Stimulated activated memory B cell treated with anti-CD40 and anti-IgM and Interleukin-4, amounts not matched to agents 10 μg/mL and 1 μg/mL and 100 μg/mL, for 72 hours (primary cell): Measurements from ENCODE around the gene SP4.
A peak's percentile ranks its signal among the peaks of the same experiment; 100 is the strongest.
"Not testable (repeated sequence)": the region's sequence is repeated elsewhere in the genome, so short reads cannot be mapped to it uniquely, and the experiment has no call there.

Source experiments
- ATAC-seq: fragments of 150-1000 bp; cut with Tn5 transposase; 2 replicates; pipeline ENCODE4 v1.10.0; 2021
- H3K27ac Mint-ChIP-seq: one replicate; pipeline ENCODE4 v1.8.0; 2022; ENCODE audit warnings: mild to moderate bottlenecking, mixed read lengths
- H3K27me3 Mint-ChIP-seq: one replicate; pipeline ENCODE4 v1.8.0; 2022; ENCODE audit warnings: mixed read lengths
- H3K36me3 Mint-ChIP-seq: one replicate; pipeline ENCODE4 v1.8.0; 2022; ENCODE audit warnings: mixed read lengths
- H3K4me1 Mint-ChIP-seq: one replicate; pipeline ENCODE4 v1.8.0; 2022; ENCODE audit warnings: mixed read lengths
- H3K4me3 Mint-ChIP-seq: one replicate; pipeline ENCODE4 v1.8.0; 2022; ENCODE audit warnings: mild to moderate bottlenecking, moderate library complexity, mixed read lengths
- H3K9me3 Mint-ChIP-seq: one replicate; pipeline ENCODE4 v1.8.0; 2022; ENCODE audit warnings: mixed read lengths

Gene SP4

GRCh38 chr7:21536445-21537118 is 108.7 kb downstream of the SP4 start:
- H3K9me3 Mint-ChIP-seq, H3K27ac Mint-ChIP-seq, H3K36me3 Mint-ChIP-seq, H3K4me3 Mint-ChIP-seq, ATAC-seq, H3K4me1 Mint-ChIP-seq: not testable (repeated sequence)
- H3K27me3 Mint-ChIP-seq: peaks cover 42% of the 10 kb centered on the region

GRCh38 chr7:21538936-21539495 is 111.1 kb downstream of the SP4 start:
- peaks cover 51% of the 10 kb centered on the region for H3K27me3 Mint-ChIP-seq
- H3K4me1 Mint-ChIP-seq: peaks cover 8% of the 10 kb centered on the region
- no peak for ATAC-seq
- no peak overlapping the region for H3K4me3 Mint-ChIP-seq
- no peaks in the 10 kb centered on the region for H3K9me3 Mint-ChIP-seq
- no peaks in the 10 kb centered on the region for H3K36me3 Mint-ChIP-seq
- no peak overlapping the region for H3K27ac Mint-ChIP-seq

GRCh38 chr7:21542891-21543527 is 115.1 kb downstream of the SP4 start, which contains the start of gene DNAH11:
Gene DNAH11, plus strand, starts transcription at chr7:21543039. Its CDS starts 207 bp downstream, at chr7:21543246.
- H3K9me3 Mint-ChIP-seq: no peaks in the 10 kb centered on the region
- H3K27ac Mint-ChIP-seq: no peak within 1 kb of the TSS
- H3K4me3 Mint-ChIP-seq: peak within 1 kb of the TSS; percentile 39
- H3K4me1 Mint-ChIP-seq: peaks cover 8% of the 10 kb centered on the region
- ATAC-seq: peak; percentile 62
- peaks cover 54% of the 10 kb centered on the region for H3K27me3 Mint-ChIP-seq
- no peaks in the 10 kb centered on the region for H3K36me3 Mint-ChIP-seq

GRCh38 chr7:21543528-21544302 is 115.8 kb downstream of the SP4 start:
- no peaks in the 10 kb centered on the region for H3K9me3 Mint-ChIP-seq
- peak overlapping the region; percentile 39 for H3K4me3 Mint-ChIP-seq
- H3K36me3 Mint-ChIP-seq: no peaks in the 10 kb centered on the region
- peaks cover 8% of the 10 kb centered on the region for H3K4me1 Mint-ChIP-seq
- ATAC-seq: no peak
- H3K27ac Mint-ChIP-seq: no peak overlapping the region
- H3K27me3 Mint-ChIP-seq: peaks cover 47% of the 10 kb centered on the region

GRCh38 chr7:21544303-21544656 is 116.4 kb downstream of the SP4 start:
- H3K4me3 Mint-ChIP-seq: no peak overlapping the region
- H3K9me3 Mint-ChIP-seq: no peaks in the 10 kb centered on the region
- no peak overlapping the region for H3K27ac Mint-ChIP-seq
- H3K36me3 Mint-ChIP-seq: no peaks in the 10 kb centered on the region
- peaks cover 44% of the 10 kb centered on the region for H3K27me3 Mint-ChIP-seq
- no peak for ATAC-seq
- peaks cover 8% of the 10 kb centered on the region for H3K4me1 Mint-ChIP-seq

- Mint-ChIP-seq H3K27me3 (peaks cover 44% of the 10 kb centered on the region), H3K4me3 (no peak overlapping the region), H3K9me3 (no peaks in the 10 kb centered on the region), H3K36me3 (no peaks in the 10 kb centered on the region), H3K27ac (no peak overlapping the region), H3K4me1 (peaks cover 8% of the 10 kb centered on the region)
- no peak for ATAC-seq
Observed at GRCh38 chr7:21544715-21545114, 116.8 kb downstream of the SP4 start.

- Mint-ChIP-seq H3K4me1 (peaks cover 8% of the 10 kb centered on the region), H3K9me3 (no peaks in the 10 kb centered on the region), H3K27me3 (peaks cover 26% of the 10 kb centered on the region), H3K36me3 (no peaks in the 10 kb centered on the region), H3K4me3 (no peak overlapping the region), H3K27ac (no peak overlapping the region)
- ATAC-seq: no peak
Observed at GRCh38 chr7:21547501-21547900, 119.6 kb downstream of the SP4 start.

- Mint-ChIP-seq H3K27me3 (peaks cover 22% of the 10 kb centered on the region), H3K9me3 (no peaks in the 10 kb centered on the region), H3K4me1 (peaks cover under 1% of the 10 kb centered on the region), H3K27ac (no peak overlapping the region), H3K4me3 (no peak overlapping the region), H3K36me3 (no peaks in the 10 kb centered on the region)
- no peak for ATAC-seq
Observed at GRCh38 chr7:21548491-21548890, 120.6 kb downstream of the SP4 start.

- Mint-ChIP-seq H3K9me3 (no peaks in the 10 kb centered on the region), H3K4me3 (no peak overlapping the region), H3K27me3 (peaks cover 17% of the 10 kb centered on the region), H3K27ac (no peak overlapping the region), H3K4me1 (no peaks in the 10 kb centered on the region), H3K36me3 (no peaks in the 10 kb centered on the region)
- no peak for ATAC-seq
Observed at GRCh38 chr7:21550076-21550475, 122.2 kb downstream of the SP4 start.

- no peaks in the 10 kb centered on the region for H3K4me1 Mint-ChIP-seq
- ATAC-seq: no peak
- no peak overlapping the region for H3K27ac Mint-ChIP-seq
- H3K9me3 Mint-ChIP-seq: no peaks in the 10 kb centered on the region
- H3K36me3 Mint-ChIP-seq: no peaks in the 10 kb centered on the region
- H3K4me3 Mint-ChIP-seq: no peak overlapping the region
- H3K27me3 Mint-ChIP-seq: peaks cover 26% of the 10 kb centered on the region
Observed at GRCh38 chr7:21550821-21551531, 123.1 kb downstream of the SP4 start.

GRCh38 chr7:21562385-21562784 is 134.5 kb downstream of the SP4 start:
- ATAC-seq: no peak
- no peak overlapping the region for H3K4me3 Mint-ChIP-seq
- H3K27ac Mint-ChIP-seq: no peak overlapping the region
- H3K27me3 Mint-ChIP-seq: peaks cover 5% of the 10 kb centered on the region
- no peaks in the 10 kb centered on the region for H3K9me3 Mint-ChIP-seq
- no peaks in the 10 kb centered on the region for H3K36me3 Mint-ChIP-seq
- no peaks in the 10 kb centered on the region for H3K4me1 Mint-ChIP-seq
